Stimulated activated CD4-positive, alpha-beta T cell treated with anti-CD3 and anti-CD28 coated beads, Interleukin-4, amount 100 ng/mL, for 48 hours (primary cell): ENCODE measurements around the gene PON1.

Experiments used
- DNase-seq, 2 donors: peaks; one replicate each; pipeline ENCODE4 v3.0.0-alpha.2; 2020; ENCODE audit warnings: low read depth in 2 of 2

The PON1 gene

GRCh38 chr7:95255691-95256090 lies 68.6 kb downstream of the PON1 start:
- no peak for DNase-seq

DNA sequence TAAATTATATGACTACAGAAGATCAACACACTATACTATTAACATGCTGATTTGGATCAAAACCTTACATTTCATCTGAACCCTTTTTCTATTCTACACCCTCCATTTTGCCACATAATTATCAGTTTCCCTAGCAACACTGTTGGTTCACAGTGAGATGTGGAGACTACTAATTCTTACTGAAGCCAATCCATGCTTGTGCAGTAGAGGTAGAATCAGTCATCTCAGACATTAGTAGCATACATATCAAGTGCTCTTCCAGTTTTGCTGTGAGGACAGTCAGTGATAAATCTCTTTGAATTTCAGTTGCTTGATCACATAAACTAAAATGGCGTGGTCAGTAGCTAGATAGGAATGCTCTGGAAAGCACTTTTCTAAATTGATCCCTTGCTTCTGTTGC lies 70.3 kb downstream of the PON1 start:
- no peak for DNase-seq

DNA sequence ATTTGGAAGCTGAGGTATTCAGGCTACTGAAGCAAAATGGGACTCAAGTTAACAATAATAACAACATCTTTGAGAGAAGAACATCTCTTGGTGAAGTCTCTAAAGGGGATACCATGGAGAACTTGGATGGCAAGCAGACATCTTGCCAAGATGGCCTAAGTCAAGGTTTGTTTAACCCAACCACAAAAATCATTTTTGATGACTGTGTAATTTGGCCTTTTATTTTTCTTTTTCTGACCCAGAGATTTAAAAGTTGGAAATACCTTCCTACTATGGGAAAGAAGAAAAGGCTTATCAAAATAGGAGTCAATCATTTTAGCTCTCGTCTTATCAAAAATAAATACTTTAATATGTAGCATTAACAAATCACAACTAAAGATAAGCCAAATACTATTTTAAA lies 72.4 kb downstream of the PON1 start:
- no peak for DNase-seq

- no peak for DNase-seq
Observed at GRCh38 chr7:95250571-95250970, 73.8 kb downstream of the PON1 start.
